Epithelial cell of prostate (primary cell): ENCODE data around the gene PPP1R12A.
"Not testable (repeated sequence)": the region's sequence is repeated elsewhere in the genome, so short reads cannot be mapped to it uniquely, and the experiment has no call there.

Experiments used
- DNase-seq: peaks from one replicate; pipeline ENCODE4 v3.0.0-alpha.2; 2011; ENCODE audit warnings: low read depth, low spot score
- H3K27ac ChIP-seq: fragments of 450-650 bp; 2 replicates; pipeline ENCODE4 v1.5.1; 2017; ENCODE audit warnings: mild to moderate bottlenecking

PPP1R12A gene

GRCh38 chr12:79897617-79898016, 37.3 kb downstream of the PPP1R12A start:
- DNase-seq = peak; percentile 58
- peak overlapping the region; percentile 48 for H3K27ac ChIP-seq

- no peak for DNase-seq
These were observed 39.1 kb downstream of the PPP1R12A start for GRCh38 chr12:79895804-79896203.

GRCh38 chr12:79895071-79895470, 39.8 kb downstream of the PPP1R12A start:
- H3K27ac ChIP-seq = no peak overlapping the region
- DNase-seq = no peak

More at GRCh38 chr12:79895804-79896203, 39.1 kb downstream of the PPP1R12A start:
- H3K27ac ChIP-seq = no peak overlapping the region

- H3K27ac ChIP-seq = no peak overlapping the region
- no peak for DNase-seq
These were observed 43.3 kb downstream of the PPP1R12A start for GRCh38 chr12:79891506-79892162.

GRCh38 chr12:79887890-79888289, 47.0 kb downstream of the PPP1R12A start:
- H3K27ac ChIP-seq = no peak overlapping the region
- no peak for DNase-seq

- peak; percentile 8 for DNase-seq
- H3K27ac ChIP-seq = no peak overlapping the region
These were observed 47.9 kb downstream of the PPP1R12A start for GRCh38 chr12:79886917-79887519.

DNA sequence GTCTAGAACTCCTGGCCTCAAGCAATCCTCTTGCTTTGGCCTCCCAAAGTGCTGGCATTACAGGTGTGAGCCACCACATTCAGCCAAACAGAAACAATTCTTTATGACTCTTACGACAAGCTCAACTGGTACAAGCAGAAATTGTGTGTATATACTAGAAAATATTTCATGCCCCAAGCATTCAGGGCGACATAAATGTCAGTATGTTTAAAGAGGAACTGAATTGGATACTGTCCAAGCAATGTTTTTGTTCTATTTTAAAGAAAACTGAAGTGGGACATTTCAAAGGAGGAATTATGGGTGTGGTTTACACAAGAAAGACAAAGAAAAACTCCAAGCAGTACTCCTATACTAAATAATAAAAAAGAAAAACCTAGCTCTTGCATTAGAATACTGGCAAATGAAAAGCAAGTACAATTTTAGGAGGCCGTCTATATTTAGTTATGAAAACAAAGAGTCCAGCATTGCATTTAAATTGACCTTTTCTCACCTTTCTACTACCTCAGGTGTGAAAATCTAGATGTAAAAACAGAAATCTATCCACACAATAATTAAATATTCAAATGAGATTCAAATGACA, 48.9 kb downstream of the PPP1R12A start:
- DNase-seq = no peak
- H3K27ac ChIP-seq = no peak overlapping the region

DNA sequence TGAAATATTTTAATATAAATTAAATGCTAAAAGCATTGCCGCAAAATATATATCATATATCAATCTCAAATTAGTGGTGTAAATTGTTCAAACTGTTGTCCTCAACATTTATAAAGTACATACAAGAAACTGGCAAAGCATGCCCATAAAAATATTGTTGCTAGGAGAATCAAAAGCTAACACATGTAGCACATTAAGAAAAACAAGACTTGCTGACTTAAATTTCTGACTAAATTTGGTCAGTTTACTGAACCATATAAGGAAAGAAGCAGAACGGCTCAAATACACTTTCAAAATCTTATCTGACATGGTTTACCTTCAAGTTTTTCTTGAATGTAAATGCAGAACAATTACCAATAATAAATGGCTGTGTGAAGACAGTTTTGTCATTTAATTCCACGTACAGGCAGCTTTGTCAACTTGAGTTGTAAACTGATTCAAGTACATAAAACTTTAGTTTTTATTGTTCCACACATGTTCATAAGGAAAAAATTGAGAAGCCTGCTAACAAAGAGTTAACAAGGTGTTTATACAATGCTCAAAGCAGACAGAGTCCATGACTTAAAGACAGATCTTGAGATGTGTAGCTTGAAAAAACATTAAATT, 50.4 kb downstream of the PPP1R12A start:
- no peak overlapping the region for H3K27ac ChIP-seq
- no peak for DNase-seq

DNA sequence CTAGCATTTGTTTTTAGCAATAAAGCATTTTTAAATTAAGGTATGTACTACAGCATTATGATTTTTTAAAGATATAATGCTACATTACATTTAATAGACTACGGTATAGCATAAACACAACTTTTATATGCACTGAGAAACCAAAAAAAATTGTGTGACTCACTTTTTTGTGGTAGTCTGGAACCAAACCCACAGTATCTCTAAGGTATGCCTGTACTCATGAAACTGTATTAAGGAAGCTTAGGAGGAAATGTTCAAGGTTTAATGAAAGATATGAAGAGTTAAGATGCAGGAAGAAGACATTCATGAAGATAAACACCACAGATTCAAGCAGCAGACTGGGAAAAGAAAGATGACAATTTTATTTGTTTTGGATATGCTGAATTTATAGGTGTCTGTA, 51.7 kb downstream of the PPP1R12A start:
- peak; percentile 14 for DNase-seq
- H3K27ac ChIP-seq = no peak overlapping the region

DNA sequence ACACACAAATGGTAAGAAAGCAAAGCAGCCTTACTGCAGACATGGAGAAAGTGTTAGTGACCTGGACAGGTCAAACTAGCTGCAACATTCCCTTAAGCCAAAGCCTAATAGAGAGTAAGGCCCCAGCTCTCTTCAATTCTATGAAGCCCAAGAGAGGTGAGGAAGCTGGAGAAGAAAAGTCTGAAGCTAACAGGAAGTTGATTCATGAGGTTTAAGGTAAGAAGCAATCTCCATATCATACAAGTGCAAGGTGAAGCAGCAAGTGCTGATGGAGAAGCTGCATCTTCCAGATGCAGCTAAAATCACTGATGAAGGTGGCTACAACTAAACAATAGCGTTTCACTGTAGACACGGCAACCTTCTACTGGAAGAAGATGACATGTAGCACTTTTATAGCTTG, 53.5 kb downstream of the PPP1R12A start:
- H3K27ac ChIP-seq = no peak overlapping the region
- DNase-seq = no peak

DNA sequence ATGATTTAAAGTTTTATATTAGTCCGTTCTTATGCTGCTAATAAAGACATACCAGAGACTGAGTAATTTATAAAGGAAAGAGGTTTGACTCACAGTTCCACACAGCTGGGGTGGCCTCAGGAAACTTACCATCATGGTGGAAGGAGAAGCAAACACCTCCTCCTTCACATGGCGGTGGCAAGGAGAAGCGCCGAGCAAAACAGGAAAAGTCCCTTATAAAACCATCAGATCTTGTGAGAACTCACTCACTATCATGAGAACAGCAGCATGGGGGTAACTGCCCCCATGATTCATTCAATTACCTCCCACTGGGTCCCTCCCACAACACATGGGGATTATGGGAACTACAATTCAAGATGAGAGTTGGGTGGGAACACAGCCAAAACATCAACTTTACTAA, 56.4 kb downstream of the PPP1R12A start:
- not testable (repeated sequence) for DNase-seq, H3K27ac ChIP-seq

GRCh38 chr12:79877246-79877645, 57.7 kb downstream of the PPP1R12A start:
- DNase-seq = no peak
- no peak overlapping the region for H3K27ac ChIP-seq

GRCh38 chr12:79874665-79875064, 60.2 kb downstream of the PPP1R12A start:
- no peak overlapping the region for H3K27ac ChIP-seq
- DNase-seq = no peak

GRCh38 chr12:79873201-79873600, 61.7 kb downstream of the PPP1R12A start:
- DNase-seq = no peak
- no peak overlapping the region for H3K27ac ChIP-seq

DNA sequence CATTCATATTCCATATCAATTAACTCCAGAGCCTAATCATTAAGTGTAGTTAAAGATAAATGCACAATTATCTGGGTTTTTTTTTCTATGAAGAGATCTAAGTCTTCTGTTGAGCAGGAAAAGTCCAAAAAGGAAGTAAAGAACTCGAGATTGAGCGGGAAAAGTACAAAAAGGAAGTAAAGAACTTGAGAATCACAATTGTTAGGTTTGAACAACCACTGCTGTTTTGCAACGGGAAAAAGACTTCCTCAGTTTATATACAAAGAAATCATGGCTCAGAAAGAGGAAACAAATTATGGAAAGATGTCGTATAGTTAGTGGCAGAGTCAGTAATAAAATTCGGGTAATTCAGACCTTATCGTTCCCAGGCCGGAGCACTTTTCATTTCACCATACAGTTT, 63.3 kb downstream of the PPP1R12A start:
- no peak overlapping the region for H3K27ac ChIP-seq
- no peak for DNase-seq

DNA sequence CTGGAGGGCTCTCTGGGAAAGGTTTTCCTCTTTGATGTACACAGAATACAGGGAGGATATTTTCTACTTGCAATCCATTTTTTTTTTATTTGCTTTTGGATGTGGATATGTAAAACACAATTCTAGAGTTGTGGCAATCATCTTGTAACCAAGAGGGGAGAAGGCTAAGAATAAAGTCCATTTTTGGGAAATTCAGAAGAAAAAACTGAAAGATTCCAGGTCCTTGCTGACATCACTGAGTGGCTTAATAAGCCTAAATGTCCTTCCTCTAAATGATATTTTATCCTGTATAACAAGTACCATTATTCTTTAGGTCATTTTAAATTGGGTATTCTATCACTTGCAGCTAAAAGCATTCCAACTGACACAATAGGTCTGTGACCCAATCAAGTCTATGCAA, 64.0 kb downstream of the PPP1R12A start:
- DNase-seq = no peak
- H3K27ac ChIP-seq = no peak overlapping the region

DNA sequence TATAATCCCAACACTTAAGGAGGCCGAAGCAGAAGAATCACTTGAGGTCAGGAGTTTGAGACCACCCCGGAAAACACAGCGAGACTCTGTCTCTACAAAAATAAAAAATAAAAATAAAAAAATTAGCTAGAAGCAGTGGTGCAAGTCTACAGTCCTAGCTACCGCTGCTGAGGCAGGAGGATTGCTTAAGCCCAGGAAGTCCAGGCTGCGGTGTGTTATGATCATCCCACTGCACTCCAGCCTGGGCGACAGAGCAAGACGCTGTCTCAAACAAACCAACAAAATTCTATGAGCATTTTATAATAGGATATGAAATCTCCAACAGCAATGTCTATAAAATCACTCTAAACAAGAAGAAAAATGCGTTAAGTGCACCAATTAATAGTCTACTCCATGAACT, 75.3 kb downstream of the PPP1R12A start:
- H3K27ac ChIP-seq = no peak overlapping the region
- no peak for DNase-seq

- H3K27ac ChIP-seq = no peak overlapping the region
- no peak for DNase-seq
These were observed 76.4 kb downstream of the PPP1R12A start for GRCh38 chr12:79858518-79858917.

GRCh38 chr12:79857675-79858074, 77.2 kb downstream of the PPP1R12A start:
- no peak for DNase-seq
- no peak overlapping the region for H3K27ac ChIP-seq

DNA sequence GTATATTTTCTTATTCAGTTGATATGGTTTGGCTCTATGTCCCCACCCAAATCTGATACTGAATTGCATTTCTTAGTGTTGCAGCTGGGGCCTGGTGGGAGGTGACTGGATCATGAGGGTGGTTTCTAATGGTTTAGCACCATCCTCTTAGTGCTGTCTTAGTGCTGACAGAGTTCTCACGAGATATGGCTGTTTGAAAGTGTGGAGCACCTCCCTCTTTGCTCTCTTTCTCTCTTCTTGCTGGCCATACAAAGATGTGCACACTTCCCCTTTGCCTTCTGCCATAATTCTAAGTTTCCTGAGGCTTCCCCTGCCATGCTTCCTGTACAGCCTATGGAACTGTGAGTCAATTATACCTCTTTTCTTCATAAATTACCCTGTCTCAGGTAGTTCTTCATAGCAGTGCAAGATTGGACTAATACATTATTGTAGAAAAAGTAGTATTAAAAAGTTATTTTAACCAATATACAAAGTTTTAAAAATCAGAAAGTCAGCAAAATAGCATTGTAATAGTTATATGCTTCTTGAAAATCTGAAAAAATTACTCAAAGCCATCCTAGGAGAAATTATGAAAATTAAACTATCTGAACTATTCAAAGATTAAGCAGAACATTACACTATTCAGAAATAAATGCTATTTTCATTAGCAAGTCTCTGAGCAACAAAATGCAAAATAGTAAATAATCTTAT, 84.1 kb downstream of the PPP1R12A start:
- no peak for DNase-seq
- no peak overlapping the region for H3K27ac ChIP-seq

DNA sequence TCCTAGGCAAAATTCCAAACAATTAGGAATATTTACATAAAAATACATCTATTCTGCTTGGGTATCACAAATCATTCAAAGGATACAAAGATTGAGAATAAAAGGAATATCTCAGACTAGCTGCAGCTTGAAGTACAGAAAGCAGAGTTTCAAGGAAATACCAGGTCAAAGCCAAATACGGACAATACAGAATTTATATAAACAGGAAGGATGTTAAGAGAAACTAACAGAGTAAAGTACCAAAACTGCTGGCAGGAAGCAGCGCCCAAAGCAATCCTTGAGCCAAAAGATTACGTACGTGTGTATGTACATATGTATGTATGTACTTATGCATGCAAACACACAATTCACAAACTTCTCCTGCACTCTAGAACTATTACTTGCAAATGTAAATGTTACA, 86.6 kb downstream of the PPP1R12A start:
- DNase-seq = no peak
- no peak overlapping the region for H3K27ac ChIP-seq
